Hepatic stellate cell (primary cell): Measurements from ENCODE around the gene EPHB1.

Source experiments
- DNase-seq: peaks from one replicate; pipeline ENCODE4 v3.0.0; 2011; ENCODE audit warnings: low spot score

The EPHB1 gene

DNA sequence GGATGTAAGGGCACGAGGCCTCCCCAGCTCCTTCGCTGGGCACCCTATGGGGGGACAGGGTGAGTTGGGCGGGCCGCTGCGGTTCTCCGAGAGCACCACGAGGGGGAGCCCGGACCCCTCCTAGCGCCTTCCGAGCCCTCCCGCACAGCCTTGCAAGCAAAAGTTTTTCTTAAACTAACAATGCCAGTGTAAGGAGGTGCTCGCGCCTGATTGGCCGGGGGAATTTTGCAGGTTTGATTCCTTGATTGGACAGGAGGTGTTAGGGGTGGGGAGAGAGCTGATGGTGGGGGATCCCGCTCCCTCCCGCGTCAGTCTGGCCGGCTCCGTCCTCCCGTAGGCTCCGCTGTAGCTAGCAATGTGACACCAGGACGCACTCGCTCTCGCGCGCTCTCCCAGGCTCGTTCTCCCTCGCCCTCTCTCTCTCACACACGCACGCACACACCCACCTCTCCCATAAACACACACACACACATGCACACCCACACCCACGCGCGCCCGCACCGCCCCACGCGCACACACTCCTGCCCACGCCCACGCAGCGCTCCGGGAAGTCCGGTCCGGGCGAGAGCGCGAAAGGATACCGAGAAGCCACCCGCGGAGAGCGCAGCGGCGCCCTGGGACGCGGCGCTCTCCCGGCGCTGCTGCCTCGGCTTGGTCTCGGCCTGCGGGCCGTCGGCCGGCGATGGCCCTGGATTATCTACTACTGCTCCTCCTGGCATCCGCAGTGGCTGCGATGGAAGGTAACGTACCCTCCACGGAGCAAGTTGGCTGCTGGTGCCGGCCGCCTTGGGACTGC lies at the start of gene EPHB1:
Gene EPHB1 (plus strand): TSS at position 311 of the 796 bp plus-strand sequence.
- DNase-seq: peak; percentile 90

DNA sequence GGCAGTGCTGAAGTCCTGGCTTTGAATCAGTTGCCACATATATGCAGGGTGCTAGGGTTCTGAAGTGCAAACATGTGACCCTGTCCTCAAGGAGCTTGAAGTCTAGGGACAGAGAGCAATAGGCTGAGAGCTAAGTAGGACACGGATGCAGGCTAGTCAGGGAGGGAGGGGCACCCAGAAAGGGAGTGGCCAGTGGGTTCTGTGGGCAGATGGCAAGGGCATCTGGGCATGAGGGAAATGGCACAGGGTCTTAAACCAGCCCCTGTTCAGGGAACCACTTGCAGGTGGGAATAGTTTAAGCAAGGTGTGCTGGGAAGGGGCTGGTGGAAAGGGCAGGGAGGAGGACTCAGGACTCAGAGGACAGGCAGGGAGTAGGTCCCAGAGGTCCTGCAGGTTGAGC lies 46.4 kb upstream of the EPHB1 start:
- no peak for DNase-seq

DNA sequence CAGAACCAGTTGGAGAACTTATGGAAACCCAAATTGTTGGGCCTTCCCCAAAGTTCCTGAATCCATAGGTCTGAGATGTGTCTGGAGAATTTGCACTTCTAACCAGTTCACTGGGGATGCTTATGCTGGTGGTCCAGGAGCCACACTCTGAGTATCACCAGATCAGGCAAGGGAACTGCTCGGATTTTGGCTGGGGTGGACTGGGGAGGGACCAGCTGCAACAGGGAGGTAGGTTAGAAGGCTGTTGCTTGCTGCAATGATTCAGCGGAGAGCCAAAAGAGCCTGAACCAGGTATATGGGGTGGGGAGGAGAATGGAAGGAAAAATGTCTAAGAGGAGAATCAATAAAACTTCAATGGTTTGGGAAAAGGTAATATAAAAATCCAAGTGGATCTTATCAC lies 45.9 kb upstream of the EPHB1 start:
- no peak for DNase-seq

DNA sequence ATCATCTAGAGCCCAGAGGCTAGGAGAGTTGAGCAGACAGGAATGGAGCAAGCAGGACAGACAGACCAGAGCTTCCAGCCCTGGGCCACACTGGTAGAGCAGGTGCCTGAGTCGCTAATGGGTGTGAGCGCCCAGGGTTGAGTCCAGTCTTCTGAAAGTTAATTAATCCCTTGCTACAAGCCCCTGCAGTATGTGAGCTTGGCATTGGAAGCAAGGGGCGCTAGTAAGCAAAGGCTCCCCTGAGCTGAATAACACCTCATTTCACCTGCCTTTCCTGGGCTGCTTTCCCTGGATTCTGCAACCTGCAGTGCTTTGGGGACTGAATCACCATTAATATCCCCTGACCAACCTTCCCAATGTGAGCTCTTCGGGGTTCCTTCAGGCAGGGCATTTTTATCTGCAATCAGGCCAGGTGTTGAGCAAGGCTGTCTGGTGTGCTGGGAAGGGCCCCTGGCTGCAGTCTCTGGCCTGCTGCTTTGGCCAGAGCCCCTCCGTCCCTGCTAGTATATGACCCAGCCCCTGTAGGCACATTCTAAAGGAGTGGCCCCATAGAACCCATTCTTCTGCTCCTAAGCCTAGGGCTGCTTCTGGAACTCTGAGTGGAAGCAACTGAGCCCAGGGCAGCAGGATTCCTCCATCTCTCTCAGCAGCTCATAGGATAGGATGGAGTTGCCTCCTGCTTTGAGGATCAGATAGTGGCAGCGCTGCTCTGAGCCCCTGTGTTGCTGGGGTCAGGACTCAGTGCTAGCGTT lies 45.1 kb upstream of the EPHB1 start:
- DNase-seq: no peak

DNA sequence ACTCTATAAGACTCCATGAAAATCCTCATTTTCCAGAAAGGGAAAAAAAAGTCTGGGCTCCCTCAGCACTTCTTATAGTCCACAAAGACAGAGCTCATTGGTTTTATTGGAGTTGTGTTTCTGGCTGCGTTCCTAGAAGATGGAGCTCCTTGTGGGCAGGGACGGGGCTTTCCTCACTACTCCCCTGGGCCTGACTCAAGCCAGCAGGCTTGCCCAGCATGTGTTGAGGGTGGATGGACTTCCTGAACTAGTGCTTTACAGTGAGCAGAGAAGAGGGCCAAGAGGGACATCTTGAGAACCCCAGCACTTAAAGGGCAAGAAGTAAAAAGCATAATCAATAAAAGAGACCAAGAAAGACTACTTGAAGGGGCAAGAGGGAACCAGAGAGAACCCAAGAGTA lies 43.2 kb upstream of the EPHB1 start:
- DNase-seq: no peak

DNA sequence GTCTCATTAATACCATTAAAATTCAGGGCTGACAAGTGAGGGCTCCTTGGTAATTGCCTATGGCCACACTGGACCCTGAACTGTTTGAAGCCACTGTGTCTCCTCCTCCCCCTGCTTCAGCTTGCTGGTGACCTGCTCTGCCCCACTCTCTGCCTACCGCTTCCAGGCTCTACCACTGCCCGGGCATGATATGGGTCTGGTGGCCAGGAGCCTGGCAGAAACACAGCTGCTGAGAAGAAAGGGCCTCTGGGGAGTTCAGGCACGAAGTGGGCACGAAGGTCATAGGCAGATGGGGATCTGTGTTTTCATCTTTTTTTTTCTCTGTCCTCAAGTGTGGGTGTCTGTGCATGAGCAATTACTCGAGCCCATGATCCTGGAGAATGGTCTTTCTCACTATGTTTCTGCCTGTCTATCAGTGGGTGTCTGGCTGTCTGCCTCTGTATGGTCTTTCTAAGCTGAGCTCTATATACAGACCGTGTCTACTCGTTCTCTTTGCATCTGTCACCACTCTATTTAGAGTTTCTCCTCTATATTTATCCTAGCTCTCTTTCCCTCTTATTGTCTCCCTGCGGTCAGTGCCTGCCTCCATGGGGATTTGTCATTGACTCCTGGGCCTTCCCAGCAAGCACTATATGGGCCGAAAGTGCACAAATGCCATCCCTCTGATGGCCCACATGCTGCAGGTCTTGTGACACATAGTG lies 42.1 kb upstream of the EPHB1 start:
- DNase-seq: no peak

DNA sequence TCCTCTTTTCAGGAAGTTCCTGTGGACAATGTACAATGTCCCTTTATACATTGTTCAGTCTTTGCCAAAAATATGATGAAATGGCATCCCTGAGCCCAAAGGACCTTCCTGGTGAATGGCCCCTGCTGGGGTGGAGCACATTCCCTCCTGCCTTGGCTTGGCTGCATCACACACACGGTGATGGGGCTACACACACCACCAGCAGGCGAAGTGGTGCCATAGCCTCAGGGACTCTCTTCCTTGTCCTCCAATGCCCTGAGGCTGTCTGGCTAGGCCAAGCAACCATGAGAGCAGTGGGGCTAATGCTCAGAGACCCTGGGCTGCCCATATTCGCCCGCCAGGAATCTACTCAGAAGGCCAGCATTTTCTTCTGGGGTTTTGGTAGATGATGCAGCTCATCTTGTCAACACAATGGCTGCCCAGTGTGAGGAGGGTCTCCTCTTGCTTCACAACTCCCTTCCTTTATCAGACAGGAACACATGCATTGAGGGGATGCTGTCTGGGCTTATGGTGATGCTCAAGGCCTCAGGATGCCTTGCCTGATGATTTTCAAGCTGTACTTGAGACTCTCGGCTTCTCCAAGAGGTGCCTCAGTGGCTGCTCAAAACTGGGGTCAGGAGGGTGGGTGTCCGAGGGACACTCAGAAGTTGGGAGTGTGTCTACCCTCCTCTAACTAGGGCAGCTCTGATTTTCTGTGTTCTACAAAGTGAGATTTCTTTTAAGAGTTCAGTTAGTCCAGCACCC lies 40.9 kb upstream of the EPHB1 start:
- DNase-seq: no peak

DNA sequence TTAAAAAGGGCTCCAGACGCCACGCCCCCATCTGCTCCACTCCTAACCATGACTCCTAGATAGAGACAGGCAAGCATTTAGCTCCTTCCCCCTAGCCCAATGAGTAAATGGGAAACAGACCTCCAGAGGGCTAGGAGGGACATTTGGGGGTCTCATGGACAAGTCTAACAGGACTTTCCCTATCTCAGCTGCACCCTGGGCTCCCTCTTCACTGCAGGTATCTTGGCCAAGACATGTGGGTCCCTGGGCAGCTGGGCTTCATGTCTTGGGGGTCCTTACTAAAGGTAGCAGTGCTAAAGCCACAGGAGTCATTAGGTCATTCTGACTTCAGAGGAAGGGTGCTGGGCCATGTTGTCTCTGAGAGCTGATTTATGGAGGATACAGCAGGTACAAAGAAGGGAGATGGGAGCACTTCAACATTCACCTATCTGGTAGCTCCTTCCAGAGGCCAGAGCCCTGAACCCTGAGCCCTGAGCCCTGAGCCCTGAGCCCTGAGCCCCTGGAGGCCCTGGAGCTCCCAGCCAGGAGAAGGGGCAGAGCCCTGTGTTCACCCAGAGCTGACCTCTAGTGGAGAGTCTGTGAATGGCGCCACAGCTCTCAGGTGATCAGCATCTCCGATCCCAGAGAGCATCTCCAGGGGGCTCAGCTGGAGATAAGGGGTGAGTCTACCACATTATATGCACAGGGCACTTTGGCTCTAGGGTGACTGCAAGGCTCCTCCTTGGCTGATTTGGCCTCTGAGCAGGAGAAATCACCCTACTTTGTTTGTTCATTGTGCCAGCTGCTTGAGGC lies 40.1 kb upstream of the EPHB1 start:
- peak; percentile 69 for DNase-seq

DNA sequence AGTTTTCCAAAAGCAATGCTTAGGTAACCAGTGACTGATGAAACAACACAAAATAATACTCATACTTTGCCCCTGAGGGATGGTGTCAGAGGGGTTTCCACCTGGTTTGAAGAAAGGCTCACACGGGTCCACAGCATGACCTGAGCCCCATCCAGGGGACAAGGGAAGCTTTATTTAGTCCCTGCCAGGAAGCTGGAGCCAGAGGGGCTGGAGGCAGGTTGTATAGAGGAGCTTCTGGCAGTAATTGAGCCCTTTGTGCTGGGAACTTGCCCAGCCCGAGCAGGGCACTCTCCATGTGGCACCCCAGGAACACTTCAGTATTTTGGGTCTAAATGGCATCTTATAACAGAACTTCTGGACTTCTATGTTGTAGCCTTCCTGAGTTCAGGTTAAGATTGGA lies 39.2 kb upstream of the EPHB1 start:
- no peak for DNase-seq

DNA sequence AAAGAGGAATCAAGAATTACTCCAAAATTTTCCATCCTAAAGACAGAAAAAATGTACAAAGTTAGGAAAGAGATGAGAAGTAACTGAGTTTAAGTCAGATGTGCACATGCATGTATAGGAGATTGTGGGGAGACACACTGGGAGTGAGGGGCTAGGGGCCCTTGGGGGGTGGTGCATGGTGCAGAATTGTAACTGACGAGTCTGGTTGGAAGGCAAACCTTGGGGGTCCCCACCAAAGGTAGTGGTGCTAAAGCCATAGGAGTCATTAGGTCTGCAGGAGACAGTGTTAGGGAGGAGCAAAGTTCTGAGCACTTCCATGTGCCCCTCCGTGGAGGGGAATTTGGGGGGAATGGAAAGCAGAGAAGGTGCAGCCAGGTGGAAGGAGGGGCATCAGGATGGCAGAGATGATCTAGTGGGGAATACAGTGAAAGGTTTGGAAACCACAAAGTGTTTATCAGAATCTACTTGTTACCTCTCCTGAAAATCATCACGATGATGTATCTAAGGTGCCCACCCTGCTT lies 37.5 kb upstream of the EPHB1 start:
- no peak for DNase-seq

DNA sequence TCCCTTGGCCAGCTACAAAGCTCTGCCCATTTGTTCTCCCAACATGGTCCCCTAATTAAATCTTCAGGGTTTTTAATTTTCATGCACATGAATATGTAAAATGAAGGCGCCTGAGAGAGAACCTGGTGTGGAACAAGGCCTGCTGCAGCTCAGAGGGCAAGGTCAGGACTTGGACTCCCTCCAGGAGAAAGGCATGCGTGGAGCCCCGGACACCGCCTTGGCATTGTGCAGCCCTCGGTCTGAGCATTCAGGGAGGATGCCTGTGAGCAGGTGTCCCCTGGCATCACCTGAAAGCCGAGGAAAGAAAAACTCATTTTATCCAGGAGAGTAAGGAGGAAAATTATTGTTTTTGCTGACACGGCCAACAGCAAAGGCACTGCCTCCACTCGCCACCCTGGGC lies 33.8 kb upstream of the EPHB1 start:
- no peak for DNase-seq

DNA sequence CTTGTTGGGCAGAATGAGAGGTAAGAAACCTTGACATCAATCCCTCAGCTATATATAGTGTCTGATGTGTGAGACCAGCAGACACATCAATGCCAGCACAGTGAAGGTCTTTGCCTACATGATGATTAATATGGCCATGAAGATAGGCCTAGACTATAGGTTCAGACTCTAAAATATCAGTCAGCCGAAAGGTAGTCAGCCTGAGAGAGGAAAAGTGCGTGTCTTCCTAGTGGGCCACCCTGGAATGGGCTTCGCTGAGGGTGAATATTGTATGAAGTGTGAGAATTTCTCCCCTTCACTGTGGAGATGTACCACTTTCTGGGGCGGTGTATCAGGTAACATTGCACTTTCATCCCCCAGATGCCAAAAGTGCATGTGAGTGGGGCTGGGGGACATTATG lies 33.0 kb upstream of the EPHB1 start:
- DNase-seq: no peak

DNA sequence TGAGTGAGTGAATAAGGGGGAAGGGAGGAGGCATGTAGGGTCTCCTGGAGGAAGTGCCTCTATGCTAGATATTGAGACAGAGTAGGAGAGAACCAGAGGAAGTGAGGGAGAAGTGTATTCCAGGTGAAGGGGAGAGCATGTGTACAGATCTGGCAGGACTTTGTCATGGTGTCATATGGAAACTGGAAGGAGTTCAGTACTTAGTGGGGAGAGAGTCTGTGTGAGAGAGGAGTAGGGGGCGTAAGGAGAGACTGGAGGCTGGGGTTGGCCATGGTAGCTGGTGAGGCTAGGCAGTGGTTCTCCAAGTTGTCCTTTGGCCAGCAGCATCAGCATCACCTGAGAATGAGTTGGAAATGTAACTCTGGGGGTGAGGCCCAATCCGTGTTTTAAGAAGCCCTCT lies 29.6 kb upstream of the EPHB1 start:
- DNase-seq: no peak

DNA sequence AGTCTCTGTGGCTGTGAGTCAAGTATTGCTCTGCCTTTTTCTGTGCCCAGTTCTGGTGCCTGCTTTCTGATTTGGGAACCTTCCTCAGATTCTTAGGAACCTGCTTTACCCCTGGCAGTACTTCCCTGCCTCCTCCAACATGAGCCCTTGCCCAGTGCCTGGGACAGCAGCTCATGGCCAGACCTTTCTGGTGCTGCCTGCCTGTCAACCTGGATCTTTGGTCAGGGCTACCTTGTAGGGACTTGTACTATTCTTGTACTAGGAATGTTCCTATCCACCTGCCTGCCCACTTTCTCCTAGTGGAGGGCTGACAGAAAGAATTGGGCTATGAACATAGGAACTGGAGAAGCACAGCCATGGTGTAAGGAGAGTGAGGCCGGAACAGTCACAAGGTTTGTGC lies 28.8 kb upstream of the EPHB1 start:
- no peak for DNase-seq

DNA sequence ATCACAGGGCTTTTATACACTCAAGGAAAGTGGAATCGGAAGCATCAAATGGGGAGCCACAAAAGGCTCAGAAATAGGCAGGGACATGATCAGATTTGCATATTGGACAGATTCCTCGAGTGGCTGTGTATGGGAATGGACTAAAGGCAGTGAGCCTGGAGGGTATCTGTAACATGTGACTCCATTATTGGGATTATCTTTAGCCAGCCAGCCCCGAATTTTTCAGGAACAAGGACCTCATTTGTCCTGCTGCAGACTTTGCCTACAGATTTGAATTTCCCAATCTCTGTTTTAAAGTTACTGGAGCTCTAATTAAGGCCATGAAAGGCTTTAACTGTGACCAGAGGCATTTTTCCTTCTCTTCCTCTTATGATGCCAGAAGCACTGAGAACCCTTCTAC lies 26.9 kb upstream of the EPHB1 start:
- DNase-seq: no peak

DNA sequence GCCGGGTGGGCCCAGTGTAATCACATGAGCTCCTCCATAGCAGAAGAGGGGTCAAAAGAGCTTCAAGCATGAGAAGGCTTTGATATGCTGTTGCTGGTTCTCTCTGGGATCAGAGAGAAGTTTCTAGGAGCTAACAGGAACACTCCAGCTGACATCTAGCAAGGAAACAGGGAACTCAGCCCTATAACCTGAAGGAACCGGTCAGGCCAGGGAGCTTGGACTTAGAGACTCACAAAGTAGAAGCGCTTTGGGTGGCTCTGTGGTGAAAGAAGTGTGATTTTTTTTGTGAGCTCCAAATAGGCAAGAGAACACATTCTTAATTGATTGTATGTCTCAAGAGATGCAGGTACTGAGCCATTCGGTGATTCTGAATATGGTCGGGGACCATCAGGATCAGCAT lies 26.2 kb upstream of the EPHB1 start:
- no peak for DNase-seq

DNA sequence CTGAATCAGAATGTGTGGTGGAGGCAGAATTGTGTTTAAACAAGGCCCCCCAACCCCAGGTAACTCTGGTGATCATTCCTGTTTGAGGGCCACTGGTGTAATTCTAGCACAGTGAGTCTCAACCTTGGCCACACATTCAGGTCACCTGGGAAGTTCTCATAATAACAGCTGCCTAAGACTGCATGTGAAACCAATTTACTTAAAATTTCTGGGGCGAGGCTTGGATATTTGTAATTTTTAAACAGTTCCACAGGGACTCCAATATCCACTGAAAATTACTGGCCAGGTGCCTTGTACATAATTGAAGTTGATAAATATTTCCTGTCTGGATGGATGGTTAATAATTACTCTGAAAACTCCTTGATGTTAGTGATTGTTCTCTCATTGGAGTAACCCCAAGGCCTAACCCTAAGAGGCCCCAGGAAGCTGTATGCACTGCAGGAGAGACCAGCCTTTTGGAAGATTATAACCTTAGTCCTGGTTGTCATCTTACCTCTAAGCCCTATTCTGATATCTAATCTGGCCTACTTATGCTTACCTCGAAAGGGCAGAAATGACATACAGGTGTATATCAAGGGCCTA lies 25.7 kb upstream of the EPHB1 start:
- no peak for DNase-seq

DNA sequence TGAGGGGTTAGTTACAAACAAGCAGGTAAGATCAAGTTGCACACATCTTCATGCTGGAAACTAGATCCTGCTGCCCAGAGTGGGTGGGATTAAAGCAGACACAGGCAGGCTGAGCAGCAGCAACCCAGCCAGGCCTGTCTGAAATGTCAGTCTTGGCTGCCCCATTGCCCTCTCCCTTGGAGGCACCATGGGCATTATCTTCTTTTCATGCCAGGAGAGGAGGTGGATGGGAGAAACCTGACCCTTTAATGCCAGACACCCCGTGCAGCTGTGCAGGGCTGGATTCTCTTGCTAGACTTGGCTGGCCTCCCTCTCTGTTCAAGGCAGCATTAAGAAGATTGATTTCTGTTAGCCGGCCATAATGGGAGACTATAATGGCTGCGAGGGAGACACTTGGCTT lies 23.0 kb upstream of the EPHB1 start:
- no peak for DNase-seq

DNA sequence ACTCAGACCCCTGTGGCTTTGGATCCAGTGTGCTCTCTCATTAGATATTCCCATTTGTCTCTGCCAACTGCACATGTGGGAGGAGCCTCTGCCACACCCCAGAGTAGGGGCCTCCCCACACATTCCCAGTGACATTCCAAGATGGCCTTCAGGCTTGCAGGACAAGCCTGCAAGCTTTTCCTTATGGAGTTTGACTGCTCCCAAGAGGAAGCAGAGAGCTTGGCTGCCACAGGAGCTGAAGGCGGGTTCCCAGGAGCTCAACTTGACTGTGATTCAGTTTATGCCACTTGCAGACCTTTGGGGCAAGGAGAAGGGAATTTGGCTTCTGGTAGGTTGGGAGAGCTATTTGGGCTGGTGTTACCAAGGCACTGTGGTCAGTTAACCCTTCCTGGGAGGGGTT lies 22.5 kb upstream of the EPHB1 start:
- no peak for DNase-seq

DNA sequence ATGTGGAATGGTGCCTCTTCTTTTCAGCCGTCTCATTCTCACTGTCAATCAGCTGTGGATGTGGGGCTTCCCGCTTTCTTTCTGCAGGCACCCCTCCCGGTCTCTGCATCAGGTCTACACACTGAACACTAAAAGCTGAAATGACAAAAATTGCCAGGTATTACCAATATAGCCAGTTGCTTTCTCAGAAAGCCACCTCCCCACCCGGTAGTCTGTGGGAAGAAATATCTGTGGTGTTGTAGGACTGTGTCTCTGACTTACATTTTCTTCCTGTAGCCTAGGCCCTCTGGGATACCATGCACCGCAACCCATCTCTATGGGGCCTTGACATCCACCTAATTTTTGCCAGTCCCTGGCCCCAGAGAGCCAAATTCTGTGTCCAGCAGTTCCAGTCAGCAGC lies 19.2 kb upstream of the EPHB1 start:
- DNase-seq: no peak

DNA sequence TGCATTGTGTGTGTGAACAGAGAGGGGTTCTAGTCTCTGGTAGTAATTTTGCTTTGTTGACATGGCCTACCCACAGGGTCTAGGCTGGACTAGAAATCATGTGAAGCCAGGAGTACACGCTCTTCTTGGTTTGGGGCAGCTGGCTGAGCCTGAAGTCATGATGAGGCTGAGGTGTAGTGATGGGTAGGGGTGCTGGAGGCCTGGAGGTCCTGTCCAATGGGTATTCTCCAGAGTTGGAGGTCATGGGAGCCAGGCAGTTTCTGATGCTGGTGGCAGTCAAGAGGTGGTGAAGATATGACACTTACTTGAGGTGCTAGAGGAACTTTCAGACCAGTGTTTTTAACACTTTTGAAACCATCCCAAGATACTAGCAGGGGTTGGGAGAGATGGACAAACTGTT lies 18.5 kb upstream of the EPHB1 start:
- DNase-seq: no peak
